Left cardiac atrium (tissue), 4 donors: ENCODE results near the gene FXYD1. TPM values are rescaled to one million over a fixed set of nuclear protein-coding genes. Genes with fewer than 3 reads are reported as not detected.
A peak's percentile ranks its signal among the peaks of the same experiment; 100 is the strongest.
"Not testable (repeated sequence)": the region's sequence is repeated elsewhere in the genome, so short reads cannot be mapped to it uniquely, and the experiment has no call there.

Experiments used
- ATAC-seq, 2 donors: fragments of 200-7000 bp; cut with Tn5 transposase; one replicate each; pipeline ENCODE4 v1.9.1; 2020; ENCODE audit warnings: mild to moderate bottlenecking in 2 of 2, moderate library complexity in 2 of 2
- DNase-seq: peaks from one replicate; pipeline ENCODE4 v3.0.0-alpha.2; 2020
- intact Hi-C, 2 donors: fragments of 100-400 bp; cut with DNase I; formaldehyde crosslinking; loops; one replicate each; pipeline versions ENCODE4 v1.14.1 to v1.15.1; 2022 to 2023
- long read RNA-seq: library from polyadenylated mRNA; unstranded; transcript quantifications from one replicate; pipeline ENCODE4 v2.0.0, GENCODE V29; 2021
- total RNA-seq, 2 donors: library from RNA; stranded (reverse); fragmentation: NEBNext Ultra II Directional; extraction: Animal tissue kit (Norgen Biotek cat#: 25700); gene quantifications; one replicate each; pipeline ENCODE4 v1.2.1, GENCODE V29; 2021
- donor health status: DM: no; HTN: yes; CAD: no.
- donor health status: DM: no; HTN: yes; CAD: no; lungs with severe emphysema.
- donor health status: DM: yes; HTN: yes; CAD: no.
- donor health status: Dilated cardiomyopathy.

The FXYD1 gene
- total RNA-seq = 100 to 1,000 TPM; 297 to 393 TPM
- long read RNA-seq, partial matches to known transcripts = 1 of 5 reads
- long read RNA-seq, other reads (novel, unspliced or antisense) = 0 of 5 reads

DNA sequence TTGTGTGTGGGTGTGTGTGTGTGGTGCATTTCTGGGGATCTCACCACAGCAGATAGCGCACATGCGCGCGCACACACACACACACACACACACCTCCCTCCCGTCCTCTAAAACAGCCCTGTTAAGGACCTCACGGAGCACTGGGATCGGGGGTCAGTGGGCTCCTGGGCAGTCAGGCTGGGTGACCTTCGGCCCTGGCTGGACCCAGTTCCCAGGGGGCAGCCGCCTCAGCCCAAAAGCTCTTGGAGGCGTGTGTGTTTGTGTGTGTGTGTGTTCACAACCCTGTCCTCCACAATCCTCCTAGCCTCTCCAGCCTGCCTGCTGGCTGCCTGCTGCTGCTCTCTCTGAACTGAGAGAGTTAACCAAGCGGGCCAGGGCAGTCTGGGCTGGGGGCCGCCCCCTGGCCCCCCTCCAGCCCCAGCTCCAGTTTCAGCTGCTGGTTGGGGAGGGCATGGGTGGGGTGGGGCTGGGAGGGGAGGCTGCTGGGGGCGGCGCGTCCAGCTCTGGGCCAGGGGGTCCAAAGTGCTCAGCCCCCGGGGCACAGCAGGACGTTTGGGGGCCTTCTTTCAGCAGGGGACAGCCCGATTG lies at the start of gene FXYD1:
Gene FXYD1 (plus strand): TSS at position 520 of the 588 bp plus-strand sequence. CDS start 1,256 bp downstream, outside the sequence.
- intact Hi-C loops = loop anchor here in 1 of 2 donors (10.0 kb wide), 1 partner anchor 74 kb away; no protein-coding TSS in a partner anchor

DNA sequence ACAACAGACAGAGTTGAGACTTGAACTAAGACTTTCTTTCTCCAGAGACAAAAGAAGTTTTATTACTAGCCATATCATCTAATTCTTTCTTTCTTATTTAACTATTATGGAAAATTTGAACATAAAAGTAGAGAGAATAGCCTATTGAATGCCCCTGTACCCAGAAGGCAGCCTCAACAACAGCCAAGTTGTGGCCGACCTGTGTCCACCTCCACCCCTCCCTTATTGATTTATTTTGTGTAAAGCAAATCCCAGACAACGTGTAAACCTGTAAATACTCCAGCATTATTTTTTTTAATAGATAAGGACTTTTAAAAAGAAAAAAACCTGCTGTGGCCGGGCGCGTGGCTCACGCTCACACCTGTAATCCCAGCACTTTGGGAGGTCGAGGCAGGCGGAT lies 49.1 kb upstream of the FXYD1 start:
- DNase-seq (no peak), ATAC-seq (no peak)
- intact Hi-C loops = loop anchor here in 1 of 2 donors (10.0 kb wide), 1 partner anchor 115 kb away; no protein-coding TSS in a partner anchor

More for the DNA sequence above, at the start of gene FXYD1:
- no peak for DNase-seq
- ATAC-seq = peak; percentile 35 to 50

DNA sequence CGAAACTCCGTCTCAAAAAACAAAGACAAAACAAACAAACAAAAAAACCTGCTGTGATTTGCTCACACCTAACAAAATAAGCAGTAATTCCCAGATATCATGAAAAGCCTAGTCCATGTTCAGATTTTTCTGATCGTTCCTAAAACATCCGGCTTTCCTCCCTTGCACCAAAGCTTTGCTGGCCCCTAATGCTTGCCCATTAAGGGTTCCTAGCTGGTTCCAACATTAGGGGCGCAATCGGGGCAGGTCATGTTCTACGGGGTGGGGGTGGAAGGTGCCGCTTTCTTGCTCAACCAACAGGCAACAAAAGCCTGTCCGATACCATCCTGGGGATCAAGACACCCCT lies 48.5 kb upstream of the FXYD1 start:
- DNase-seq = no peak
- intact Hi-C loops = loop anchor here in 1 of 2 donors (2.0 to 5.0 kb wide), 2 partner anchors 48 to 117 kb away; partner anchors contain the start of gene HPN
- no peak for ATAC-seq

DNA sequence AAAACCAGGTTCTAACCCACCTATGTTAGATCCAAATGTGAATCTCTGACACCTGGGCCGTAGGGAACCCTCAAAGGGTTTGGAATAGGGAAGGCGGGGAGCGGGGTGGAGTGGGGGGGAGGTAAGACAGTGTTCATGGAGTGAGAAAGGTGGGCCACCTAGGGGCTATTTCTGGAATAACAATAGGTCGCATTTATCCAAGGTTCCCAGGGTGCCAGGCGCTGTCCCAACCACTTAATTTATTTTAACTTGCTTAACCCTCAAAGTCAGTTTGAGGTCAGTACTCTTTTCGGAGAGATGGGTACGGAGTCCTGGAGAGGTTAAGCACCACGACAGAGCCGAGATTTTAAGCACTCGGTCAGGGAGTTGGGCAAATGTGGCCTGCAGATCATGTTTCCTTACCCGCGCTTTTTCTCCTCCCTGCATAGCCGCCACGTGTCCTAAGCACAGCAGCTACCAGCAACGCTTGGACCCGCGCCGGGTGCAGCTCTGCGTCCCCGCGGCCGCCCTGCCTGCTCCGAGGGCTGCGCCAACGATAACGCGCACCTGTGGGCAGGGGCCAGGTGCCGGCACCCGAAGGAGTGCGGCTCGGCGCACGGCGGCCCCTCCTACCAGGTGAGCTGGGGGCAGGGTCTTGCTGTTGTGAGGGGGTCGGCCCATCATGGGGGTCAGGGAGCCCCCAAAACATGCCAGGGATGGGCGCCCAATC lies 48.0 kb upstream of the FXYD1 start:
- intact Hi-C loops = loop anchor here in 1 of 2 donors (2.0 to 5.0 kb wide), 2 partner anchors 48 to 118 kb away; partner anchors contain the start of gene HPN
- ATAC-seq (peak; percentile 90 to 94), DNase-seq (peak; percentile 51)

DNA sequence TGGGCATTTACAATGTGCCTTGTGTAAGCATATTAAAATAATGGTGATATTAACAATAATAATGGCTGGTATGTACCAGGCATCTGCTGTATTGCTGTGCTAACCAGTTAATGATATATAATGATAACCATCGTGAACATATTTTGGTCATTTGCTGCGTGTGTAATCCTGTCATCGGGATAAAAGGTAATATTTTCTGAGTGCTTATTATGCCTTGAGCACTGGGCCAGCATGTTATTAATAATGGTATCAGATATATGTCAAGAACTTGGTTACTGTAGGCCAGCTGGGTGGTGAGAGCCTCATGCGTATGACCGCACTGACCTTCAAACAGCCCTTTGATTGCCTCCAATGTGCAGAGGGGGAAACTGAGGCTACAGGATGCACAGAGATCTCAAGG lies 45.2 kb upstream of the FXYD1 start:
- no peak for DNase-seq
- ATAC-seq = no peak
- intact Hi-C loops = loop anchor here in 1 of 2 donors (5.0 kb wide), 1 partner anchor 51 kb away; the partner anchor contains the start of gene HPN

DNA sequence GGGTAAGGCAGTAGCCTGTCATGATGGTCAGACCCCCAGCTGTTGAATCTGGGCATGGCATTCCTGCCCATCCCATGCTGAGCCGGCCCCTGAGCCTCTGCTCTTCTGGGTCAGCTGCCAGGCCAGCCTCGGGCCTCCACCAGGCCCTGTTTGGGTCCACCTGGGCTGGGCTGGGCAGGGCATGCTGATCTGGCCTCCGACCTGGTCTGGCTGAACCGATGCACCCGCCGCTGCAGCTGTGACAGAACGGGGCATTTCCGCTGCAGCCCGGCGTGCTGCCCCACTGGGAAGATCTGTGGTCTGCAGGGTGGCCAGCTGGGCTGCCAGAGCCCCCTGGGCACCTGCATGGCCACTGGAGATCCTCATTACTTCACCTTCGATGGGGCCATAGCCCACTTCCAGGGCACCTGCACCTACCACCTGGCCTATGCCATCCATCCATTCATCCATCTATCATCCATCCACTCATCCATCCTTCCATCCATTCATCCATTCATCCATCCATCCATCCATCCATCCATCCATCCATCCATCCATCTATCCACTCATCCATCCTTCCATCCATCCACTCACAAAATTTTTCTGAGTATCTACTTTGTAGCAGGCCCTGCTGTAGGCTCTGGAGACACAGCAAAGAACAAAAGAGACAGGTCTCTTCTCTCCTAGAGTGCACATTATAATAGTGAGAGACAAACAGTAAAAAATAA lies 44.5 kb upstream of the FXYD1 start:
- no peak for ATAC-seq
- intact Hi-C loops = loop anchor here in 1 of 2 donors (5.0 kb wide), 1 partner anchor 52 kb away; the partner anchor contains the start of gene HPN
- DNase-seq = no peak

DNA sequence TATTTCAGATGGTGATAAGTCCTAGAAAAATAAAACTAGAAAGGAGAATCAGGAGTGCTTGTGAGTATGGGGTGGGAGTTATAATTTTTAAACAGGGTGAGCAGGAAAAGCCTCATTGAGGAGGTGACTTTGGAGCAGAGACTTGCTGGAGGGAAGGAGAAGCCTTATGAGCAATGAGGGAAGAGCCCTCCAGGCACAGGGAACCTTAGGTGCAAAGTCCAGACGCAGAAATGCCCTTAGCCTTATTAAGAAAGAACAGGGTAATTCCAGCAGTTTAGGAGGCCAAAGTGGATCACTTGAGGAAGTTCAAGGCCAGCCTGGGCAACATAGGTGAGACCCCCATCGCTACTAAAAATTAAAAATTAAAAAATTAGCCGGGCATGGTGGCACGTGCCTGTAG lies 44.0 kb upstream of the FXYD1 start:
- intact Hi-C loops = loop anchor here in 1 of 2 donors (5.0 kb wide), 1 partner anchor 52 kb away; the partner anchor contains the start of gene HPN
- DNase-seq (no peak), ATAC-seq (no peak)

DNA sequence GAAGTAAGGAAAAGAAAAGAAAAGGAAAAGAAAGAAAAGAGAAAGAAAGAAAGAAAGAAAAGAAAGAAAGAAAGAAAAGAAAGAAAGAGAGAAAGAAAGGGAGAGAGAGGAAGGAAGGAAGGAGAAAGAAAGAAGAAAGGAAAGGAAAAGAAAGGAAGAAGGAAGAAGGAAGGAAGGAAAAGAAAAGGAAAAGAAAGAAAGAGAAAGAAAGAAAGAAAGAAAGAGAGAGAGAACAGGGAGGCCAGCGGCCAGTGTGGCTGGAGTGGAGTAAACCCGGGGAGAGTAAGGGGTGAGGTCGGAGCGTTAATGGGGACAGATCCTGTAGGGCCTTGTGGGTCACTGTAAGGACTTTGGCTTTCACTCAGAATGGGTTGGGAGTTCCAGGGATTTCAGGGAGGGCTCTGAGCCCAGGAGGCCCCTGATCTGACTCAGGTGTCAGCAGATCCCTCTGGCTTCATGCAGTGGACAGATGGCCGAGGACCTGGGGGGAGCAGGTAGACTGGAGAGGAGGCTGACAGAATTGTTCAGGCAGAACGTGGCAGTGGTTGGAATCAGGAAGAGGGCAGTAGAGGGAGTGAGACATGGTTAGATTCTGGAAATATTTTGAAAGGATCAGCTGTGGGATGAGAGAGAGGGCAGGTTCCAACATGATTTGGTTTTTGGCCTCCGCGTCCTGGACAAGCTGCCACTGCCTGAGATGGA lies 42.8 kb upstream of the FXYD1 start:
- ATAC-seq (no peak), DNase-seq (no peak)
- intact Hi-C loops = no loop called here

DNA sequence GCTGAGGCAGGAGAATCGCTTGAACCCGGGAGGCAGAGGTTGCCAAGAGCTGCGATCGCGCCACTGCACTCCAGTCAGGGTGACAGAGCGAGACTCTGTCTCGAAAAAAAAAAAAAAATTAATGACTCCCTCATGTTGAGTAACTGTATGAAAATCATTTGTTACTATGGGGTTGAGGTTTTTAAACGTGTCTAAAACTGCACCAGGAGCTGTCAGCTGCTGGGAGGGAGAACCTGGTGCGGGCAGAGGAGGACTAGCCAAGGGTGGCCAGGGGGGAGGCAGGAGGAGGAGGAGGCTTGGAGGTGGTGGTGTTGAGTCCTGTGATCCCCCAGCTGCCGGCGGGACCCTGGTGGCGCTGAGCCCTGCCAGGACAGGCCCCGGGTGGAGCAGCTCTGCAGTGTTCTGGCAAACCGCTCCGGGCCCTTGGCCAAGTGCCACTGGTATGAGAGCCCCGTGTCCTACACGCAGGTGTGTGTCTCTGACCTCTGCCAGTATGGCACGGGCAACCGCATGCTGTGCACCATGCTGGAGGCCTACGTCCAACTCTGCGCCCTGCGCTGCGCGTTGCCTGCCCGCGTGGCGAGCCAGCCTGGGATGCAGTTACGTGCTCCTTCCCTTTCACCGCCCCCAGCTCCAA lies 40.1 kb upstream of the FXYD1 start:
- intact Hi-C loops = no loop called here
- DNase-seq (no peak), ATAC-seq (peak; percentile 41 to 55)

DNA sequence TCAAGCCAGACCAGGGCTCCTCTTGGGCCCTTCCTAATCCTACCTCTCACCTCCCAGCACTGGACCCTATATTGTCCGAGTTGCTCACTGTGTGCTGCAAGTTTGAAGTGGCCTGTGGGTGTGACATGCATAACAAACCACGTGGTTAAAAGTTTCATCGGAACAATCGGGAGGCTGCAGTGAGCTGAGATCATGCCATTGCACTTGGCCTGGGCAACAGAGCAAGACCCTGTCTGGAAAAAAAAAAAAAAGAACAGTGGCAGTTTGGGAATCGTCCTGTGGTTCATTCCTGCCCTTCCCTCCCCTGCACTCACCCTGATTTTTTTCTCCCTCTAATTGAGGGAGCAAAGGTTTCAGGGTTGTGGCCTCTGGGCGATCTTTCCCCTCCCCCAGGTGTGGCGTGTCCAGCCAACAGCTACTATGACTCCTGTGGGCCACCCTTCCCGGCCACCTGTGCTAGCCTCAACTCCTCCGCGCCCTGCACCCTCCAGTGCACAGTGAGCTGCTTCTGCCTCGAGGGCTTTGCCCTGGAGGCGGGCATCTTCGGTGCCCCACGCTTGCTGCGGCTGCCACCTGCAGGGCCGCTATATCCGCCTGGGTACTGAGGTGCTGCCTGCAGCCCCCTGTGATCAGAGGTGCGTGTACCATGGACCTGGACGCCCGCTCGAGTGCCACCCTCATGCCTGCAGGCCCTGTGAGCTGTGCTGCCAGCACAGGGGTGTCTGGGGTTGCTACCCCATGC lies 39.3 kb upstream of the FXYD1 start:
- ATAC-seq = no peak
- no peak for DNase-seq
- intact Hi-C loops = no loop called here

DNA sequence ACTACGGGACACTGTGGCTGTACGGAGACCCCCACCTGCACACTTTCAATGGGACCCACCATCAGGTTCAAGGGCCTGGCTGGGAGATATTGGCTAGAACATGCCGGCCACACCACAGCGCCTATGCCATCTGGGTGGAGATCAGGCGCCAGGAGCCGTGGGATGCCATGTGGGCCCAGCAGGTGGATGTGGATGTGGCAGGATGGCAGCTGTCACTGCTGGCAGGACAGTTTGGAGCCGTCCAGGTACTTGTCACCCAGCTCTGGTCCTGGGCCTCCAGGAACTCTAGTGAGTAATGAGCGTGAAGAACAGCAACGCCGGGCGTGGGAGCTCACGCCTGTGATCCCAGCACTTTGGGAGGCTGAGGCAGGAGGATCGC lies 38.7 kb upstream of the FXYD1 start:
- intact Hi-C loops = no loop called here
- DNase-seq = no peak
- no peak for ATAC-seq

DNA sequence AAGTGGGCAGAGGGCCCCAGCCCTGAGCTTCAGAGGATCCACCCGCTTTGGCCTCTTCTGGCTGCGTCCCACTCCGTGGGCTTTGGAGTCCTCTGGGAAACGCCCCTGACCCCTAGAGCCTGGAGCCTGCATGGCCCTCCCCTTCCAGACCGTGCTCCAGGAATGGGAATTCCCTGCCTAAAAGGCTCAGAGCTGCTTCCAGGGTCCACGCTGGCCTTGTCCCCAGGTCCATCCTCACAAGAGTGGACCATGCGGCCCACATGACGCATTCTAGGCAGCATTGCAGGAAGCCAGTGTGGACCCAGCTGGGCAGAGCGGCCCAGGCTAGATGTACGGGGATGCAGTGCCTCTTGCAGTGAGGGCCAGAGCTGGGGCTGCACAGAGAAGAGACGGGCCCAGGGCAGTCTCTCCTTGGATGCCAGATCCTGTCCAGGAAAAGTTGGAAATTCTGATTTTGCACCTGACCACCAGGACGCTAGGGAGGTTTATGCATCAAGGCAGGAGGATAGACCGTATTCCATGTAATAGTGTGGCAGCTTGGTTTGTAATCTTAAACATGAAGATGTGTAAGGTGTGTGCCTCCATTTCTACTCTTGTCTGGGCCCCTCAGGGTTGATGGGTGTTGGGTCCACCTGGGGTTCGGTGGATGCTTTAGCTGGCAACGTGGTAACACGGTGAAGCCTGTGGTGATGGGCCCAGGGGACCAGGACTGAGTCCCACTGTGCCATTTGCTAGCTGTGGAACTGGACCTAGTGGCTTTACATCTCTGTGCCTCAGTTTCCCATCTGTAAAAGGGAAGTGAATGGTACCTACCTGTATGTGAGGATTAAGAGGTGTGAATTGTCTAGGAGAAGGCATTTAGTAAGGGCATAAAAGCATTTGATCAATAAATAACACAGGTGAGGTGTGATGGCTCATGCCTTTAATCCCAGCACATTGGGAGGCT lies 37.8 kb upstream of the FXYD1 start:
- intact Hi-C loops = no loop called here
- DNase-seq (no peak), ATAC-seq (no peak)

DNA sequence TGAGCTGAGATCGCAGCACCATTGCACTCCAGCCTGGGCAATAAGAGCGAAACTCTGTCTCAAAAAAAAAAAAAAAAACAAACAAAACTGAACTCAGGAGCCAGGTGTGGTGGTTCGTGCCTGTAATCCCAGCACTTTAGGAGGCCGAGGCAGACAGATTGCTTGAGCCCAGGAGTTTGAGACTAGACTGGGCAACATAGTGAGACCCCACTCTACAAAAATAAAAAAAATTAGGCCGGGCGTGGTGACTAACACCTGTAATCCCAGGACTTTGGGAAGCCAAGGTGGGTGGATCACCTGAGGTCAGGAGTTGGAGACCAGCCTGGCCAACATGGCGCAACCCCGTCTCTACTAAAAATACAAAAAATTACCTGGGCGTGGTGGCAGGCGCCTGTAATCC lies 36.7 kb upstream of the FXYD1 start:
- ATAC-seq, intact Hi-C loops, DNase-seq: not testable (repeated sequence)

DNA sequence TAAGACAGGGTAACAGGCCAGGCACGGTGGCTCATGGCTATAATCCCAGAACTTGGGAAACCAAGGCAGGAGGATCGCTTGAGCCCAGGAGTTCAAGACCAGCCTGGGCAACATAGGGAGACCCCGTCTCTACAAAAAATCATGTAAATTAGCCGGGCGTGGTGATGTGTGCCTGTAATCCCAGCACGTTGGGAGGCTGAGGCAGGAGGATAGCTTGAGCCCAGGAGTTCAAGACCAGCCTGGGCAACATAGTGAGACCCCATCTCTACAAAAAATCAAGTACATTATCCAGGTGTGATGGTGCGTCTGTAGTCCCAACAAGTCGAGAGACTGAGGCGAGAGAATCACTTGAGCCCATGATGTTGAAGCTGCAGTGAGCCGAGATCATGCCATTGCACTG lies 35.0 kb upstream of the FXYD1 start:
- ATAC-seq, DNase-seq, intact Hi-C loops: not testable (repeated sequence)

DNA sequence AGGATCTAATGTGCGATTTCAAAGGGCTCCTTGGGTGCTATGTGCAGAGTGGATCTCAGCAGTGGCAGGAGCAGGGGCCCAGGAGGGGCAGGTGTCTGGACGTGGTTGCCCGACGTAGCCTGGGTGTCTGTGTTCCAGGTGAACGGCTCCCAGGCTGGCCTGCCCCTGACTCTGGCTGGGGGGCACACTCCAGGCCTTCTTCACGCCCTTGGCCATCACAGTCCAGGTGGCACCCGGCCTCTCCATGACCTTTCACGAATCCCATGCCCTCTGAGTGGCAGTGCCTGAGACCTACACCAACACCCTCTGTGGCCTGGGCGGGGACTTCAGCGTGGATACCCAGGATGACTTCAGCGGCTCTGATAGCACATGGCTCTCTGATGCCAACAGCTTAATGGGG lies 34.3 kb upstream of the FXYD1 start:
- ATAC-seq (no peak), DNase-seq (no peak)
- intact Hi-C loops = no loop called here

DNA sequence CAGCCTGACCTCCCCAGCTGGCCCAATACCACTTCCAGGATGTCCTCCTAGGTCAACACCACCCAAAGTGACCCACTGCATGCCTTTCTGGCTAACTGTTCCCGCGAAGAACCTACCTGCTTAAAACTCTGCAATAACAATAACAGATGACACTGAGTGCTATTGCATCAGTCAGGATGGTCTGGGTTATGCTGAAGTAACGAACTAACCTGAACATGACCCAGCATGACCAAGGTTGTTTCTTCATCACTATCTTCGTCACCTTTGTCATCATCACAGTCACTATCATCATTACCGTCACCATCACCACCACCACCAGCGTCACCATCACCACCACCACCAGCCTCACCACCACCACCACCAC lies 33.6 kb upstream of the FXYD1 start:
- DNase-seq (no peak), ATAC-seq (no peak)
- intact Hi-C loops = no loop called here
